ENCODE results near the gene ZBTB4.

ZBTB4 gene

GRCh38 chr17:7479213-7480088, at the start of gene ZBTB4:
ZBTB4 (minus strand) TSS chr17:7479631; CDS start chr17:7466801, 12,830 bp downstream.
- peak in 1 of 2 donors; percentile 19 for DNase-seq (ENCODE audit: low read depth in 2 of 2)

- no peak for DNase-seq (ENCODE audit: low read depth in 2 of 2)
Observed at GRCh38 chr17:7528842-7529241, 49.4 kb upstream of the ZBTB4 start.

DNA sequence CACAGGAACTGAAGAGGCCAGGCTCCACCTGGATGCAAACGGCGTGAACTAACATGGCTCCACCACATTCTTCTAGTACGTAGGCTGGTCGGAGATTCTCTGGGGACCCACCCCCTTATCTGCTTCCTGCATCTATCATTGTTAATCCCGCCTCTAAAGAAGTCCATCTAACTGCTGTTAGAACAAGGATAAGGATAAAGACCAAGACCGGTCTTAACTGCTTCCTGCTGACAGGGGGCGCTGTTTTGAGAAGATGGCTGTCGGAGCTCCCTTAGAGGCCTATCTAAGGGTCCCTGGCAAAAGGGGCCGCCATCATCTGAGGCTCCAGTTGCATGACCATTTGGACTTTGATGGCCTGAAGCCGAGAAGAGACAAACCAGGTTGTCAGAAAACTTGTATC, 43.6 kb upstream of the ZBTB4 start:
- DNase-seq (ENCODE audit: low read depth in 2 of 2), result no peak

GRCh38 chr17:7515911-7516610, 36.6 kb upstream of the ZBTB4 start:
- no peak for DNase-seq (ENCODE audit: low read depth in 2 of 2)

- no peak for DNase-seq (ENCODE audit: low read depth in 2 of 2)
Observed at GRCh38 chr17:7513850-7514419, 34.5 kb upstream of the ZBTB4 start.

- DNase-seq (ENCODE audit: low read depth in 2 of 2), result no peak
Observed at GRCh38 chr17:7512824-7513540, 33.6 kb upstream of the ZBTB4 start.

DNA sequence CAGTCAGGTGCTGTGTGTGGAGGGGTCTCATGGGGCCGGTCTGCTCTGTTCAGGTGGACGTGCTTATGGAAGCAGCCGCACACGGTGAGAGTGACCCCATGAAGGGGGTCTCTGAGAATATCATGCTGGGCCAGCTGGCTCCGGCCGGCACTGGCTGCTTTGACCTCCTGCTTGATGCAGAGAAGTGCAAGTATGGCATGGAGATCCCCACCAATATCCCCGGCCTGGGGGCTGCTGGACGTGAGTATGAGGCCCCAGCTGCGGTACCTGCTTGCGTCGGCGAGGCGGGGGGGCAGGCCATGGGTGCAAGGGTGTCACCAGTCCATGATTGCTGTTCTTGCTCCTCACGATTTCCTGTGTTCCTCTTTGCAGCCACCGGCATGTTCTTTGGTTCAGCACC, 32.7 kb upstream of the ZBTB4 start:
- DNase-seq (ENCODE audit: low read depth in 2 of 2), result no peak

DNA sequence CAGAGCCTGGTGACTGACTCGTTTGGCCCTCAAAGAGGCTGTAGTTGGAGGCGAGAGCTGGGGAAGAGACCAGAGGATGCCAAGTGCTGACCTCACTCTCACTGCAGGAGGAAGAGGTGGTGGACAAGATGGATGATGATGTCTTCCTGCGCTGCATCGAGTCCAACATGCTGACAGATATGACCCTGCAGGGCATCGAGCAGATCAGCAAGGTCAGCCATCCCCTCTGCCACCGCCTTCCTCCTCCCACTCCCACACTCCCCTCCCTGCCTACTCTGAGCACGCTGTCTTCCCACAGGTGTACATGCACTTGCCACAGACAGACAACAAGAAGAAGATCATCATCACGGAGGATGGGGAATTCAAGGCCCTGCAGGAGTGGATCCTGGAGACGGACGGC, 31.7 kb upstream of the ZBTB4 start:
- no peak for DNase-seq (ENCODE audit: low read depth in 2 of 2)

GRCh38 chr17:7509937-7510336, 30.5 kb upstream of the ZBTB4 start:
- no peak for DNase-seq (ENCODE audit: low read depth in 2 of 2)

DNA sequence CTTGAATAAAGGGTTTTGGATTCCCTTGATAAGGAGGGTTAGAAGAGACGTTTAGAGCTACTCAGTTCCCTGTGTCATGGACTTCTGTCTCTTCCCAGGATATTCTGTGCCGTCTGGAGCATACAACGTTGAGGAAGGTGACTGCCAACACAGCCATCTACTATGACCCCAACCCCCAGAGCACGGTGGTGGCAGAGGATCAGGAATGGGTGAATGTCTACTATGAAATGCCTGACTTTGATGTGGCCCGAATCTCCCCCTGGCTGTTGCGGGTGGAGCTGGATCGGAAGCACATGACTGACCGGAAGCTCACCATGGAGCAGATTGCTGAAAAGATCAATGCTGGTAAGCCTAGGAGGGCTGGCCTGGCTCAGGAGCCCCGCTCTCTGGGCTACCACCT, 29.4 kb upstream of the ZBTB4 start:
- DNase-seq (ENCODE audit: low read depth in 2 of 2), result no peak

GRCh38 chr17:7508145-7508544, 28.7 kb upstream of the ZBTB4 start:
- no peak for DNase-seq (ENCODE audit: low read depth in 2 of 2)

GRCh38 chr17:7503521-7503920, 24.1 kb upstream of the ZBTB4 start:
- DNase-seq (ENCODE audit: low read depth in 2 of 2), result no peak

GRCh38 chr17:7502987-7503386, 23.6 kb upstream of the ZBTB4 start:
- no peak for DNase-seq (ENCODE audit: low read depth in 2 of 2)

DNA sequence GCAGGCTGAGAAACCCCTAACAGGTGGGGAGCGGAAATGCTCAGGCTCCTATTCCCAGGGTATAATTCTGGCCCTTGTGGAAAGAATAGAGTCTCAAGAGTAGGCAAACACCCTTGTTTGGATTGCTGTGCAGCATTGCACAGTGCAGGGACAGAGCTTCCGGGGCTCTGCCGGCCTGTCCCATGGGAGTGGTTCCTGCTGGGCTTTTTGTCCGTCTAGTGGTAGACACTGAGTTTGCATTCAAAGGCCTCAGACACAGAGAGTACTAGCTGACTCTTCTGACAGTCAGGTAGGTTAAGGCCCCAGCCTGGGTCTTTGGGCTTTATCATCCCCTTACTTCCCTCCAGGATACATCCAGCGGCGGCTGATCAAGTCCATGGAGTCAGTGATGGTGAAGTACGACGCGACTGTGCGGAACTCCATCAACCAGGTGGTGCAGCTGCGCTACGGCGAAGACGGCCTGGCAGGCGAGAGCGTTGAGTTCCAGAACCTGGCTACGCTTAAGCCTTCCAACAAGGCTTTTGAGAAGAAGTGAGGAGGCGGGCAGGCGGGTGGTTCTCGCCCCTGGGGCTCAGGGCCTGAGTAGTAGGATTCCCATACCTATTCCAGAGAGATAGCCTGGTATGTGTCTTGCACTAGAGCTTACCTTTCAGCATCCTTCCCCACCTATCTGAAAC, 22.9 kb upstream of the ZBTB4 start:
- DNase-seq (ENCODE audit: low read depth in 2 of 2), result no peak

GRCh38 chr17:7501729-7502128, 22.3 kb upstream of the ZBTB4 start:
- no peak for DNase-seq (ENCODE audit: low read depth in 2 of 2)

DNA sequence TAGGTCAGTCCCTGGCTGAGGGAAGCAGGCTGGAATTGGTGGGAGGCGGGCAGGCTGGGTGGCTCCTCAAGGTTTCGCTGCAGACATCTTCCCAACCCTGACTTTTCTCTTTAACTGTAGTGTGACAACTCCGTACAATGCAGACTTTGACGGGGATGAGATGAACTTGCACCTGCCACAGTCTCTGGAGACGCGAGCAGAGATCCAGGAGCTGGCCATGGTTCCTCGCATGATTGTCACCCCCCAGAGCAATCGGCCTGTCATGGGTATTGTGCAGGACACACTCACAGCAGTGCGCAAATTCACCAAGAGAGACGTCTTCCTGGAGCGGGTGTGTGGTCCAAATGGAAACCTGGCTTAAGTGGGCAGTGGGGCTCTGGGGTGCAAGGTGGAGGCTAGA, 19.7 kb upstream of the ZBTB4 start:
- DNase-seq (ENCODE audit: low read depth in 2 of 2), result no peak

DNA sequence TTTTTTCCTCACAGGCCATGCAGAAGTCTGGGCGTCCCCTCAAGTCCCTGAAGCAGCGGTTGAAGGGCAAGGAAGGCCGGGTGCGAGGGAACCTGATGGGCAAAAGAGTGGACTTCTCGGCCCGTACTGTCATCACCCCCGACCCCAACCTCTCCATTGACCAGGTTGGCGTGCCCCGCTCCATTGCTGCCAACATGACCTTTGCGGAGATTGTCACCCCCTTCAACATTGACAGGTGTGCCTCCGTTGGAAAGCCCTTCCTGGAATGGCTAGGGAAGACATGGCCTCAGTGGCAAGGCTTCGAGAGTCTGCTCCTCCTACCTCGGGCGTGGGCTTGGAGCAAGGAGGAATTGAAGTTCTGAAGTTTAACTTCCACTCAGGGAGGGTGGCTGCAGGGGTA, 18.2 kb upstream of the ZBTB4 start:
- no peak for DNase-seq (ENCODE audit: low read depth in 2 of 2)

GRCh38 chr17:7497228-7497627, 17.8 kb upstream of the ZBTB4 start:
- DNase-seq (ENCODE audit: low read depth in 2 of 2), result no peak

DNA sequence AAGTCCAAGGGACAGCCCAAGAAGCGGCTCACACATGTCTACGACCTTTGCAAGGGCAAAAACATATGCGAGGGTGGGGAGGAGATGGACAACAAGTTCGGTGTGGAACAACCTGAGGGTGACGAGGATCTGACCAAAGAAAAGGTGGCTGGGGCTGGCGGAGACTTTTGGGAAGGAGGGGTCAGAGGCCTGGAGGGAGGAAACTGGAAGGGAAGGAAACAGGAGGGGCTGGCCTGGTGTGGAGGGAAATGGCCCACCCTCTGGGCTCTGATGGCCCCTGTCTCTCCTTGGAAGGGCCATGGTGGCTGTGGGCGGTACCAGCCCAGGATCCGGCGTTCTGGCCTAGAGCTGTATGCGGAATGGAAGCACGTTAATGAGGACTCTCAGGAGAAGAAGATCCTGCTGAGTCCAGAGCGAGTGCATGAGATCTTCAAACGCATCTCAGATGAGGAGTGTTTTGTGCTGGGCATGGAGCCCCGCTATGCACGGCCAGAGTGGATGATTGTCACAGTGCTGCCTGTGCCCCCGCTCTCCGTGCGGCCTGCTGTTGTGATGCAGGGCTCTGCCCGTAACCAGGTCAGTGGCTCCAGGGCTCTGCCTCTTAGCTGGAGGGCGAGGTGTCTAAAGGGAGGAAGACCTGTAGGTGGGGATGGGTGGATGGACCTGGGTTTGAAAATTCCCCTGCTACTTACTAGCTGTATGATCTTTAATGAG, 17.2 kb upstream of the ZBTB4 start:
- no peak for DNase-seq (ENCODE audit: low read depth in 2 of 2)

- DNase-seq (ENCODE audit: low read depth in 2 of 2), result no peak
Observed at GRCh38 chr17:7495906-7496434, 16.5 kb upstream of the ZBTB4 start.

GRCh38 chr17:7493941-7494340, 14.5 kb upstream of the ZBTB4 start:
- no peak for DNase-seq (ENCODE audit: low read depth in 2 of 2)

All from activated CD8-positive, alpha-beta memory T cell treated with anti-CD3 and anti-CD28 coated beads for 4 hours (primary cell).